DMS53 treated with DMSO at 0.1 percent for 48 hours (cell line): ENCODE results near the gene ASXL2.

ENCODE experiments used
- DNase-seq: peaks from one replicate; lab custom pipeline; 2025; ENCODE audit not compliant: unreplicated experiment; lab: John Stamatoyannopoulos, UW

Gene ASXL2

GRCh38 chr2:25698752-25699151 lies 179.5 kb downstream of the ASXL2 start:
- DNase-seq, result no peak

- DNase-seq, result no peak
These were observed 180.5 kb downstream of the ASXL2 start for GRCh38 chr2:25697559-25698341.

DNA sequence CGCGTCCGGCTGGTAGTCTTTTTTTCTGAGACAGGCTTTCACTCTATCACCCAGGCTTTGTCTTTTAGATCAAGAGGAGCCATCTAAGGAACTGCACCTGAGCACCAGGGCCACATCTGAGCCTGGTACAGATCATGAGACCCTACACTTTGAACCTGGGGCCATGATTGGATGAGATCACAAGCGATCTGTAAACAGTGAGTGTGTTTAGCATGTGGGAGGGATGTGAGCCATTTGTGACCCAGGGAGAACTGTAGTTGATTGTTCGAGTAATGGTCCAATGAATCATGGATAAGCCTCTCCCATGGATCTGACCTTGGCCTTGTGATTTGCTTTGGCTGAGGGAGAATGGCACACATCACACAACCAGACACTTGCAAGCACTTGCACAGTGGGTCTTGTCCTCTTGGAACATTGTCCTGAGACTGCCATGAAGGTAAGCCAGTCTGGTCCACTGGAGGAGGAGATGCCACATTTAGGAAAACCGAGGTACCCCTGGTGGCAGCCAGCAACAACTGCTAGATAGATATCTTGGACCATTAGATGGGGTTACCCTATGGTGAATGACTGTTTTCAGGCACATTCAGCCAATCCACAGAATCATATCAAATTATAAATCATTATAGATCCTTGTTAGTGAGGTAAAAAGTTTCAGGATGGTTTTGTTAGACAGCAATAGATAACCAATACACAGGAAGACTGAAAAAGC lies 185.4 kb downstream of the ASXL2 start:
- no peak for DNase-seq

DNA sequence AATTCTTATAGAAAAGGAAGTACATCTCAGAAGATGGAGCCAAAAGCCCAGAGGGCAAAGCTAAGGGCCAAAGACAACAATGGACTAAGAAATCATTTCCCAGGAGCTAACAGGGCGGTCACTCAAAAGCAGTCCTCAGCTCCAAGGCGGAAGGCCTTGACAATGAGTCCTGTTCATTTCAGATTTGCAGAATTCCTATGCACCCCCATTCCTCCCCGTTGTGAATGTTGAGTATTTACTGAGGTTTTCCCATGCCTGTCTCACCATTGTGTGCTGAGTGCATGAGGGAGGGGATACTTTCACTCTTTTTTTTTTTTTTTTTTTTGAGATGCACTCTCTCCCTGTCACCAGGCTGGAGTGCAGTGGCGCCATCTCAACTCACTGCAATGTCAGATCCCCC lies 186.1 kb downstream of the ASXL2 start:
- DNase-seq, result no peak

- no peak for DNase-seq
These were observed 188.2 kb downstream of the ASXL2 start for GRCh38 chr2:25690058-25690457.

GRCh38 chr2:25688236-25688635 lies 190.1 kb downstream of the ASXL2 start:
- DNase-seq, result no peak

GRCh38 chr2:25685741-25686140 lies 192.5 kb downstream of the ASXL2 start:
- peak; percentile 75 for DNase-seq

GRCh38 chr2:25684577-25685473 lies 193.5 kb downstream of the ASXL2 start:
- no peak for DNase-seq
